Osteoblast (primary cell): ENCODE data around the gene CACFD1. TPM values are rescaled to one million over a fixed set of nuclear protein-coding genes. Genes with fewer than 3 reads are reported as not detected.

Experiments
- DNase-seq: peaks from one replicate; pipeline ENCODE4 v3.0.0; 2011; ENCODE audit warnings: low spot score, mixed read lengths; ENCODE audit not compliant: insufficient read length; ENCODE audit errors: missing footprints
- H2AFZ ChIP-seq: 2 replicates; pipeline ENCODE4 v1.6.0; 2011; ENCODE audit warnings: mild to moderate bottlenecking, low read length
- H3K27ac ChIP-seq: 2 replicates; pipeline ENCODE4 v1.5.1; 2011; ENCODE audit warnings: mild to moderate bottlenecking, low read depth, low read length, moderate library complexity
- H3K27me3 ChIP-seq: 2 replicates; pipeline ENCODE4 v1.6.0; 2012; ENCODE audit warnings: mild to moderate bottlenecking, control low read depth, inconsistent platforms, low read length, moderate library complexity; ENCODE audit not compliant: insufficient read depth
- H3K36me3 ChIP-seq: 2 replicates; pipeline ENCODE4 v1.5.1; 2011; ENCODE audit warnings: mild to moderate bottlenecking, low read length, control low read depth, moderate library complexity; ENCODE audit not compliant: insufficient read depth
- H3K4me1 ChIP-seq: 2 replicates; pipeline ENCODE4 v1.5.1; 2011; ENCODE audit warnings: mild to moderate bottlenecking, low read length, control low read depth, moderate library complexity; ENCODE audit not compliant: insufficient read depth
- H3K4me2 ChIP-seq: 2 replicates; pipeline ENCODE4 v1.6.0; 2011; ENCODE audit warnings: mild to moderate bottlenecking, low read length; ENCODE audit not compliant: insufficient read depth
- H3K4me3 ChIP-seq: fragments of 200-600 bp; sonication (generic); 3 replicates; pipeline ENCODE4 v1.5.1; 2012; ENCODE audit warnings: mild to moderate bottlenecking, low read length, inconsistent platforms; ENCODE audit not compliant: insufficient read depth
- H3K79me2 ChIP-seq: 2 replicates; pipeline ENCODE4 v1.6.0; 2012; ENCODE audit warnings: mild to moderate bottlenecking, low read length, control low read depth, inconsistent platforms; ENCODE audit not compliant: insufficient read depth
- H3K9me3 ChIP-seq: 2 replicates; pipeline ENCODE4 v1.5.1; 2011; ENCODE audit warnings: low read depth, low read length, control low read depth
- H4K20me1 ChIP-seq: 2 replicates; pipeline ENCODE4 v1.6.0; 2012; ENCODE audit warnings: mild to moderate bottlenecking, low read length, control low read depth; ENCODE audit not compliant: insufficient read depth
- CTCF ChIP-seq: IDR thresholded peaks from 2 replicates; pipeline ENCODE4 v1.5.1; 2011; ENCODE audit warnings: mild to moderate bottlenecking, low read depth, low read length, moderate library complexity; ENCODE audit errors: extremely low read depth
- total RNA-seq: library from RNA; depleted of rRNA; stranded (reverse); fragments of >200 nt; gene quantifications from 2 replicates; pipeline ENCODE4 v1.2.3, GENCODE V29; 2012

The CACFD1 gene
- total RNA-seq, 1 donor = 9.0 TPM

GRCh38 chr9:133489253-133490190 lies 29.7 kb downstream of the CACFD1 start:
- Histone ChIP-seq H3K79me2 (no peaks in the 10 kb centered on the region), H4K20me1 (no peaks in the 10 kb centered on the region), H3K9me3 (no peaks in the 10 kb centered on the region), H3K4me1 (peaks cover 12% of the 10 kb centered on the region), H3K27ac (no peak overlapping the region), H2AFZ (no peak overlapping the region), H3K36me3 (no peaks in the 10 kb centered on the region), H3K27me3 (no peaks in the 10 kb centered on the region), H3K4me2 (no peak overlapping the region), H3K4me3 (no peak overlapping the region)
- no peak for TF ChIP-seq CTCF
- peak; percentile 50 for DNase-seq

GRCh38 chr9:133490201-133490681 lies 30.5 kb downstream of the CACFD1 start:
- H3K79me2 ChIP-seq = no peaks in the 10 kb centered on the region
- H3K4me2 ChIP-seq = no peak overlapping the region
- no peaks in the 10 kb centered on the region for H4K20me1 ChIP-seq
- peaks cover 12% of the 10 kb centered on the region for H3K4me1 ChIP-seq
- no peak for TF ChIP-seq CTCF
- H2AFZ ChIP-seq = no peak overlapping the region
- no peak overlapping the region for H3K4me3 ChIP-seq
- H3K27me3 ChIP-seq = no peaks in the 10 kb centered on the region
- DNase-seq = peak; percentile 90
- H3K36me3 ChIP-seq = no peaks in the 10 kb centered on the region
- no peak overlapping the region for H3K27ac ChIP-seq
- H3K9me3 ChIP-seq = no peaks in the 10 kb centered on the region

GRCh38 chr9:133490865-133491655 lies 31.3 kb downstream of the CACFD1 start:
- TF ChIP-seq CTCF = no peak
- Histone ChIP-seq H2AFZ (no peak overlapping the region), H3K9me3 (no peaks in the 10 kb centered on the region), H3K27ac (no peak overlapping the region), H3K27me3 (no peaks in the 10 kb centered on the region), H4K20me1 (no peaks in the 10 kb centered on the region), H3K4me2 (no peak overlapping the region), H3K4me1 (peaks cover 12% of the 10 kb centered on the region), H3K79me2 (no peaks in the 10 kb centered on the region), H3K4me3 (no peak overlapping the region), H3K36me3 (no peaks in the 10 kb centered on the region)
- DNase-seq = peak; percentile 50

GRCh38 chr9:133491656-133491925 lies 31.8 kb downstream of the CACFD1 start:
- Histone ChIP-seq H3K4me1 (peaks cover 12% of the 10 kb centered on the region), H4K20me1 (no peaks in the 10 kb centered on the region), H2AFZ (no peak overlapping the region), H3K79me2 (no peaks in the 10 kb centered on the region), H3K9me3 (no peaks in the 10 kb centered on the region), H3K27ac (no peak overlapping the region), H3K4me2 (no peak overlapping the region), H3K4me3 (no peak overlapping the region), H3K36me3 (no peaks in the 10 kb centered on the region), H3K27me3 (no peaks in the 10 kb centered on the region)
- DNase-seq = peak; percentile 71
- no peak for TF ChIP-seq CTCF
